HPDE6-E6E7 (cell line): Measurements from ENCODE around the gene EBLN1.
"Not testable (repeated sequence)": the region's sequence is repeated elsewhere in the genome, so short reads cannot be mapped to it uniquely, and the experiment has no call there.

Experiments
- DNase-seq: peaks from one replicate; pipeline ENCODE4 v3.0.0; 2011; ENCODE audit warnings: missing footprints; ENCODE audit errors: extremely low spot score

EBLN1 gene

GRCh38 chr10:22228167-22228938 is 10.5 kb upstream of the EBLN1 start:
- DNase-seq = no peak

- no peak for DNase-seq
These were observed 8.8 kb upstream of the EBLN1 start for GRCh38 chr10:22226599-22226998.

GRCh38 chr10:22222236-22223190 is 4.7 kb upstream of the EBLN1 start:
- DNase-seq = no peak

GRCh38 chr10:22219308-22219707 is 1.5 kb upstream of the EBLN1 start:
- DNase-seq = no peak

- DNase-seq = no peak
These were observed 633 bp upstream of the EBLN1 start for GRCh38 chr10:22218448-22218847.

- not testable (repeated sequence) for DNase-seq
These were observed 731 bp downstream of the EBLN1 start for GRCh38 chr10:22217084-22217483.

- no peak for DNase-seq
These were observed 7.5 kb downstream of the EBLN1 start for GRCh38 chr10:22210267-22210666.

GRCh38 chr10:22193945-22194344 is 23.9 kb downstream of the EBLN1 start:
- no peak for DNase-seq

GRCh38 chr10:22185586-22185985 is 32.2 kb downstream of the EBLN1 start:
- DNase-seq = no peak

GRCh38 chr10:22183771-22184461 is 33.9 kb downstream of the EBLN1 start:
- no peak for DNase-seq

GRCh38 chr10:22180724-22181123 is 37.1 kb downstream of the EBLN1 start:
- no peak for DNase-seq

GRCh38 chr10:22174442-22174841 is 43.4 kb downstream of the EBLN1 start:
- no peak for DNase-seq

GRCh38 chr10:22171131-22171530 is 46.7 kb downstream of the EBLN1 start:
- DNase-seq = no peak

- DNase-seq = no peak
These were observed 47.2 kb downstream of the EBLN1 start for GRCh38 chr10:22170582-22170981.

- DNase-seq = no peak
These were observed 57.8 kb downstream of the EBLN1 start for GRCh38 chr10:22159979-22160378.

- no peak for DNase-seq
These were observed 58.6 kb downstream of the EBLN1 start for GRCh38 chr10:22159180-22159579.
